Measurements from ENCODE around the gene QARS1.

Gene QARS1

GRCh38 chr3:49120096-49120437 is 15.5 kb upstream of the QARS1 start:
- no peak for DNase-seq

- no peak for DNase-seq
Measured at GRCh38 chr3:49119439-49119838, 14.9 kb upstream of the QARS1 start.

DNA sequence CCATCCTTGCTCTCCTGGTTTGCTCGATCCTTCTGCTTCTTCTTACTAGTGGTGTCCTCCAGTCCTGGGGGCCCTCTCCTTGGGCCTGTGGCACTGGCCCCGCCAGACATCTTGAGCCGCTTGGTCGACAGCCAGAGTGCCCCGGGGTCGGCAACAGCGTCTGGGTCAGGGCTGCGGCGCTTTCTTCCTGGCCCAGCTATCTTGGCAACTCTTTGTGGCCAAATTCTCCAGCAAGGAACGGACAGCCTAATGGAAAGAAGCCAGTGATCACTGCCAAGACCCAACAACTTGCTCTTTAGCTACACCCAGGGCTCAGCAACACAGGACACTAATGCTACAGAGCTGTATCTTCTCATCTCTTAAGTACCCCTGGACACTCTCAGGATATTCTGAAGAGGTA is 14.5 kb upstream of the QARS1 start:
- no peak for DNase-seq

- no peak for DNase-seq
Measured at GRCh38 chr3:49112262-49112661, 7.7 kb upstream of the QARS1 start.

DNA sequence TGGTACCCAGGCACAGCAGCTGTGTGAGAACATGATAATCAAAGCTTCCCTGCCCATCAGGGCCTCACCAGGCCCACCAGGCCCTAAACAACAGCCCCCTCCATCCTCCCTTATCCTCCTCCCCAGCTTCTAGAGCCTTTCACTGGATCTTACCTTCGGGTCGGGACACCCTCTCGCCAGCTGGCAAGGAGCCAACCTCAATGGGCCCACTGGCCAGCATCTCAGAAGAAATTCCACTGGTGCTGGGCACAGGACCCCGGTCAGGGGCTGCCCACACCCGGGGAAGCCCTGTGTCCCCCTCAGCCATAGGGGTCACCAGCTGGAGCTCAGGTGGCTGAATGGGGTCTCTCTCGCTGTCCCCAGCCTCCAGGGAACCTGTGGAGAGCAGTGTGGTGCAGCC is 6.8 kb upstream of the QARS1 start:
- no peak for DNase-seq

DNA sequence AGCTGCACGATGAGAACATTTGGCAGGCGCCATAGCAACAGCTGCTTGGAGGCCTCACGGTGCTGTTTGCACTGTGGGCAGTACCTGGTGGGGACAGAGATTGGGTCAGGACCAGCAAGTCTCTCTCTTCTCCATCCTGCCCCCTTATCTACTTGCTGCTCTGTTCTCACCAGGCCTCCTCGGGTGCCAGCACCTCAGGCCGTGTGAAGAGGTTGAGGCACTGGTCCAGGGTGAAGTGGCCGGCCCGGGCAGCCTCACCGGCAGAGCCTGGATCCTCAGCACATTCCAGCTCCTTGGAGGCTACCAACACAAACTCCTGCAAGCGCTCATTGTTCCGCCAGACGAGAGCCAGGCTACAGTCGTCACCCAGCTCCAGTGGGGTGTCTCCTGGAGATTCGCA is 6.2 kb upstream of the QARS1 start:
- DNase-seq = no peak

- no peak for DNase-seq
Measured at GRCh38 chr3:49108346-49108745, 3.8 kb upstream of the QARS1 start.

DNA sequence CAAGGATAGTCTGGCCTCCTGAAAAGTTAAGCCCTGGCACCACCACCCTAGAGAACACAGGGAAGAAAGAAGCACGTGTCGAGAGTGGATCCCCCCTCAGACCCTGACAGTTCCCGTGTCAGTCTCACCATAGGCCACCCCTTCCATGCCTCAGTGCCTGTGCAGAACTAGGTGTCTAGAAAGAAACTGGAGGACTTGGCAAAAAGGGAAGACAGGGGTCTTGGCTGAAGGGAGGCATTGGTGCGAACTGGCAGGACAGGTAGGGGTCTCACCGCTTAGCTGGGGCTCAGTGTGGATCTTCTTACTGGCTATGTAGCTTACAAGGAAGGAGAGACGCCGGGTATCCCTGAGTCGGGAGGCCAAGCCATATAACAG is 518 bp downstream of the QARS1 start:
- DNase-seq = no peak

DNA sequence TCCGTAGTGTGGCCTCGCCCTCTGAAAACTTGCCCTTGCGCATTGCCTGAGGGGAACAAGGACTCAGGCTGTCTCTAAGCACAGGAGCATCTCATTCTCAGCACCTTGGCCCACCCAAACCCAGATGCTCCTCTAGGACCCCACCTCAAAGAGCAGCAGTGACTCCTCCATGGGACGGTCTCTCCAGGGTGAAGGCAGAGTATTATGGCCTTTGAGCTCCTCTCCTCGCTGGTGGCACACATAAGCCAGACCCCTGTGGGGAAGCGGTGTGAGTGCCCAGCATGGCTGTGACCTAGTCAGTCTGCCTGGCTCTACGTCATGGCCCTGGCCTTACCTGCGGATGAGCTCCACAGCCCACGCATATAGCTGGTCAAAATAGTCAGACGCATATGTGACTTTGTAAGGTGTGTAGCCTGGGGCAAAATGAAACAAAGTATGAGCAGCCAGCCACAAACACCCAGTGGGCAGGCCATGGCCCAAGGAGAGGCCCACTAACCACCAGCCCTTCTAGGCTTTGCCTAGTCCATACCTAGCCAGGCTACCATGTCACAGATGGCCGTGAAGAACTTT is 4.4 kb downstream of the QARS1 start:
- DNase-seq = no peak

- DNase-seq = no peak
Measured at GRCh38 chr3:49098910-49099630, 5.5 kb downstream of the QARS1 start.

- no peak for DNase-seq
Measured at GRCh38 chr3:49098429-49098828, 6.1 kb downstream of the QARS1 start.

DNA sequence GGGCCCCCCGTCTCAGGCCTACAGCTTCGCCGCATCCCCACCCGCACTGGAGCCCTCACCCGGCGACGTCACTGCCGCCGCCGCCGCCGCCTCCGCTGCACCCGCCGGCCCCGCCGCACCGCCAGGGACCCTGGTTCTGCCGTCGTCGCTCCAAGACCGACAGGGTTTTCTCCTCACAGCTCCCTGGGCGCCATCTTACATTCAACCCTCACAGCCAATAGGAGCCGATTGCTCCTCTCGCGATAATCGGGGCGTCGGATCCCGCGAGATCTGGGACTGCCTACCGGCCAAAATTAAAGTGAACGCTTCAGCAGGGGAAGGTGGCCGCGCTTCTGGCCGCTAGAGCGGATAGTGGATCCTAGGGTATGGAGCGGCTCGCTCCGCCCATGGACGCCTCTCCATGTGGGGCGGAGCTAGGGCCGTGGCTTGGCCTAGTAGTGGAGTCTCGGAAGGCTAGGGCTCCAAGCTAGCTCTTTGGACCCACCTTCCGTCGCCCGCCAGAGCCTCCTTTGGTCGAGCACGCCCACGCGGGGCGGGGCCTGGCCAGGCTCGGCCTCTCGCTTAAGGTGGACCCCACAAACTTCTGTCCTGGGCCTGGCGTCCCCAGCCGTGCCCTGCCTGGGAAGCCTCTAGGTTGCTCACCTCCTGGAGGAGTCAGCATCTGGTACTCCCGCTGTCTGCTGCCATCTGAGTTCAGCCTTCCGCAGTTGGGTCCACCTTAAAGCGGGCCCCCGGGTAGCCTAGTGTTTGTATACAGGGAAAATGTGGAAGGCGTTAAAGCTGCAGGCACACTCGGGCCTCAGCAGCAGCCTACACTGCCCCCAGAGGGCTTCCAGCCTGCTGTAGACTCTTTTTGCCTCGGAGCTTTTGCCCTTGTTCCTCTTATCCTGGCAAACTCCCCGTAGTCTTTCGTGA is 10.4 kb downstream of the QARS1 start, which contains the start of gene QRICH1:
QRICH1 (minus strand) TSS at position 219 of the 915 bp plus-strand sequence. CDS start 17,054 bp downstream, outside the sequence.
- DNase-seq = peak; percentile 94

GRCh38 chr3:49092938-49093852 is 11.4 kb downstream of the QARS1 start:
- DNase-seq = peak; percentile 63

DNA sequence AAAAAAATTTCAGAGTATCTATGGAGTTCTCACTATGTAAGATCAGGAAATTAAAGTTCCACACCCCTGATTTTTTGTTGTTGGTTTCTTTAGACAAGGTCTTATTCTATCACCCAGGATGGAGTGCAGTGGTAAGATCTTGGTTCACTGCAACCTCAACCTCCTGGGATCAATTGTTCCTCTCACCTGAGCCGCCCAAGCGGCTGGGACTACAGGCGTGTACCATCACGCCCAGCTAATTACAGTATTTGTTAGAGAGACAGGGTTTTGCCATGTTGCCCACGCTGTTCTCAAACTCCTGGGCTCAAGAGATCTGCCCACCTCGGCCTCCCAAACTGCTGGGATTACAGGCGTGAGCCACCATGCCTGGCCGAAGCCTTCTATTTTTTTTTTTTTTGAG is 23.1 kb downstream of the QARS1 start:
- peak; percentile 0 for DNase-seq

GRCh38 chr3:49079270-49079669 is 25.3 kb downstream of the QARS1 start:
- DNase-seq = no peak

DNA sequence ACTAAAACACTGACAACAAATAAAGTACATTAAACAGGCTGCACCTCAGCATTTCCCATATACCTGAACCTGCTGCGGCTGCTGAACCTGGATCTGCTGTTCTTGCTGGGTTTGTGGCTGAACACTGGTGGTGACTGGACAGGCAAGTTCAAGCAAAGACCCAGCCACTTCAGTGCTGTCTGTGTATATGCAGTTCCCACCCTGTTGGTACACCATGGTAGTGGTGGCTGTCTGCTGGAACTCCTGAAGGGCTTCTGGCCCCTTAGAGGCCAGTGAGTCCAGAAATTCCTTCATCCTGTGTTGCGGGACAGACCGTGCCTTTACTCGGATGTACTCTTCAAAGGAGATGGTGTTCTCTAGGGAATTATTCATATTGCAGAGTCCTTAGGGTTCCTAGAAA is 27.9 kb downstream of the QARS1 start:
- no peak for DNase-seq

- no peak for DNase-seq
Measured at GRCh38 chr3:49076116-49076515, 28.4 kb downstream of the QARS1 start.

DNA sequence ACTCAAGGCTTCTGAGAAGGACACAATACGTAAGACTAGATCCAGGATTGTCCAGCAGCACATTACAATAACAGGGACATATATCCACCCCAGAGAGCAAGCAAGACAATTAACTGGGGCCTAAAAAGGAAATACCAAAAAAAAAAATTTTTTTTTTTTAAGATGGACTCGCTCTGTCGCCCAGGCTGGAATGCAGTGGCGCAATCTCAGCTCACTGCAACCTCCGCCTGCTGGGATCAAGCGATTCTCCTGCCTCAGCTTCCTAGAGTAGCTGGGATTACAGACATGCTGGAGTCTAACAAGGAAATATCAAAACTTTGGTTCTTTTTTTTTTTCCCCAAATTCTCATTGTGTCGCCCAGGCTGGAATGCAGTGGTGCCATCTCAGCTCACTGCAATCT is 46.5 kb downstream of the QARS1 start:
- DNase-seq = no peak

DNA sequence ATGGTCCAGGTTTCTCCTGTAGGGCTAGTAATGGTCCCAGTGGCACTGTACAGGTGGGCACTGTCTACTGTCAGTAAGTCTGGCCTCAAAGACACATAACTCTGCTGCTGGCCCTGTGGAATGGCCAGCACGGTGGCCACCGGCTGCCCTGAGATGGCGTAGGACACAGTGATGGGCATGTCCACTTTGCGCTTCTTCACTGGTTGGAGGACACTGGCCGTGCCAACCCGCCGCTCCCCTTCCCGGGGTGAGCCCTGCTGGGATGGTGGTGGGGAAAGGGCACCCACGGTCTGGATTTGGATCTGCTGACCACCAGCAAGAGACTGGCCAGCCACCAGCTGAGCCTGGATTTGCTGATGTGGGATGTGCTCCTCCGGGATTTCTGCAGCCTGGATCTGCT is 47.3 kb downstream of the QARS1 start:
- no peak for DNase-seq

GRCh38 chr3:49054344-49054862 is 50.2 kb downstream of the QARS1 start:
- DNase-seq = no peak

DNA sequence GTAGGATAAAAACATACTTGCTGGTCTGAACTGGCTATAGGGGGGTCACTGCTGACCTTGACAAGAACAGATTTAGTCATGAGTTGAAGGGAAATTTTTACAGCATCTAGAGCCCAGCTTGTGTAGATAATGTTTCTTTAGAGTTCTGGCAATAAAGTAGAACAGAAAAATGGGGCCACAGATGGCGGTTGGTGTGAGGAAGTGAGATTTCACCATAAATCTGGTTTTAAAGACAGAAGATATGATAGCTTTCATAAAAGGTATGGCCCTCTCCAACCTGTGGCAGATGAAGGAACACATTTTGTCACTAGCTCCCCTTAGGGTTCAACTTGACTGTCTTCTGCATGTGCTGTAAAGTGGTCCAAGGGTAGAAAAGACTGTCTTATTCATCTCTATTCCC is 51.0 kb downstream of the QARS1 start:
- DNase-seq = no peak
